Germinal center (tissue), 1 donor: Measurements from ENCODE around the gene IFNGR1.

Experiments
- DNase-seq: peaks from one replicate; pipeline ENCODE4 v3.0.0; 2012; ENCODE audit warnings: mixed read lengths, low spot score

IFNGR1 gene

DNA sequence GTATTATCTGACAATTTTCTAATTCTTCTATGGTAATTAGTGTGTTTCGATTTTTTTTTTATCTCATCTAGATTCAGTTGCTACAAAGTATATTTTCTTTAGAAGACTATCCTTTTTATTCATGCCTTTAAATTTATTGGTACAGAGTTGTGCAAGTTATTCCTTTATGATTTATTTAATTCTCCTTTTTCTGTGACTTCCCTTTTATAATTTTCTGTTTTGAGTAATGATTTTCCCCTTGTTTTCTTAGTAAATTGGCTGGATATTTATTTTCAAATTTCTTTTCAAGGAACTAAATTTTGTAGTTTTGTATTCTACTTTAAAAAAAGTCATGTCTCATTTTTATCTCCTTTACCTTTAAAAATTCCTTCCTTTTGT lies 43.3 kb downstream of the IFNGR1 start:
- DNase-seq, result no peak

GRCh38 chr6:137175157-137175867 lies 43.9 kb downstream of the IFNGR1 start:
- DNase-seq, result no peak

DNA sequence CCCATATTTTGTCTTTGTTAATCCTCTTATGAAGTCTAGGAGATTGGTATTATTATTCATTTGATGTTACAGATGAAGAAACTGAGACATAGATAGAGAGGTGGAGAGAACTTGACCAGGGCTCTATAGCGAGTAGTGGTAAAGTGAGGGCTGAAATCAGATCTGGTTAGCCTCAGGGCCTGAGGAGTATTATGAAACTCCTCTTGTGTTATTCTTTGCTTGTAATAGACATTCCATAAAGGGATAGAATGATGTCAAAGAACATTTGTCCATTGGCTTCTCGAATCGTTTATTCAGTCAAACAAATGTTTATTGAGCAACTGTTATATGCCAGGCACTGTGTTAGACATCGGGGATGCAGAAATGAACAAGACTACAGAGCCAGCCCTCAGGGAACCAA lies 45.7 kb downstream of the IFNGR1 start, which contains the start of gene IL22RA2:
Gene IL22RA2, minus strand, starts transcription at position 144 of the 400 bp plus-strand sequence. CDS start 11,895 bp downstream, outside the sequence.
- no peak for DNase-seq

DNA sequence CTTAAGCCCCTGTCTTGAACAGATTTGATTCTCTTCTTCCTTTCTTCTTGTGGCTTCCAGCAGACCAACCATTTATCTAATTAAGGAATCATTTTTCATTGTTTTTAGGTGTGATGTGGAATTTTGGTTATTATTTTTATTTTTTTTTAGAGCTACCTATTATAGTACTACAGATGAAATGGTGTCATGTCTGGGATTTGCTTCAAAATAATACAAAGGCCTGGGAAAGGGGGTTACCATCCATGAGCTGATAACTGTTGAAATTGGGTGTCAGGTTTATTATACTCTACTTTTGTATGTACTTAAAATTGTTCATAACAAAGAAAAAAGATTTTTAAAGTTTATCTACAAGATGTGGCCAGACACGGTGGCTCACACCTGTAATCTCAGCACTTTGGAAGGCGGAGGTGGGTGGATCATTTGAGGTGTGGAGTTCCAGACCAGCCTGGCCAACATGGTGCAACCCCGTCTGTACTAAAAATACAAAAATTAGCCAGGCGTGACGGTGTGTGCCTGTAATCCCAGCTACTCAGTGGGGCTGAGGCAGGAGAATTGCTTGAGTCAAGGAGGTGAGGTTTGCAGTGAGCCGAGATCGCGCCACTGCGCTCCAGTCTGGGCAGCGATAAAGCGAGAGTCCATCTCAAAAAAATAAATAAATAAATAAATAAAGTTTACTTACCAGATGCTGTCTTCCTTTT lies 46.3 kb downstream of the IFNGR1 start:
- no peak for DNase-seq

GRCh38 chr6:137171824-137172733 lies 47.1 kb downstream of the IFNGR1 start:
- DNase-seq, result no peak

DNA sequence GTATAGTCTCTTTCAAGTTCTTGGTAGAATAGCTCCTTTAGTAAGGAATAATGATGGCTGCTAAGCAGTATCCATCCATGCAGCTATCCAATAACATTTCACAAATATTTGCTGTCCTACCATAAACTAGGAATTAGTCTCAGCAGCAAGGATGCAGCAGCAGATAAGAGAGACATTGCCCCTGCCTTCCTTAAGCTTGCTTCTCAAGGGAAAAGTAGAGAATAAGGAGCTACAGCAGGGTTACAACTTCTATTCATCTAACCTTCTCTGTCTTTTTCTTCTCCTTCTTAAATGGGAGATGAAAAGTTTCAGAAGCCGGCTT lies 48.2 kb downstream of the IFNGR1 start:
- DNase-seq, result no peak

- DNase-seq, result no peak
Observed at GRCh38 chr6:137170266-137171052, 48.7 kb downstream of the IFNGR1 start.

DNA sequence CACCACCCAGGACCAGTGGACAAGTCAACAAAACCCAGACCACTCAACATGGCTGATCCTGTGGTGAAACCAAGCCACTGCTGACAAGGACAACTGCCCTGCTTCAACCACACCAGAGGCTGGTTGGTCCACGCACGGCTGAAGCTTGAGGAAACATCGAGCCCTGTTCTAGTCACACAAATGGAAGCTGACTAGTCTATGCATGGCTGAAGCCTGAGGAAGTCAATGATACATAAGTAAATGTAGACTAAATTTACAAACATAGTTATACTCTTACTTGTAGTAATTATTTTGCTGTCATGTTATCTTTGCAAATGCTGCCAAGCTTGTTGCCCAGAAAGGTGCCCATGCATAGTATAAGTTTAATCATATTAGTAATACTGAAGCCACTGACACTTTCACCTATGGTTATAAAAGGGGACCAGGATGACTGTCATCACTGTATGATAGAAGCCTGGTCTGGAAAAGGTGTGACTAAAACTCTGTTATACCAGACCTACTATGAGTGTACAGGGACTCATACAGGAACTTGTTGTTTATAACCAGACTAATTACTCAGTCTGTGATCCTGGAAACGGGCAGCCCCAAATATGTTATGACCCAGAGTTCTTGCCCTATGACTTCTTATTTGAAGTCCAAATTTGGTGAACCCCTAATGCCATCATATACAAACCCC lies 51.3 kb downstream of the IFNGR1 start:
- DNase-seq, result no peak

DNA sequence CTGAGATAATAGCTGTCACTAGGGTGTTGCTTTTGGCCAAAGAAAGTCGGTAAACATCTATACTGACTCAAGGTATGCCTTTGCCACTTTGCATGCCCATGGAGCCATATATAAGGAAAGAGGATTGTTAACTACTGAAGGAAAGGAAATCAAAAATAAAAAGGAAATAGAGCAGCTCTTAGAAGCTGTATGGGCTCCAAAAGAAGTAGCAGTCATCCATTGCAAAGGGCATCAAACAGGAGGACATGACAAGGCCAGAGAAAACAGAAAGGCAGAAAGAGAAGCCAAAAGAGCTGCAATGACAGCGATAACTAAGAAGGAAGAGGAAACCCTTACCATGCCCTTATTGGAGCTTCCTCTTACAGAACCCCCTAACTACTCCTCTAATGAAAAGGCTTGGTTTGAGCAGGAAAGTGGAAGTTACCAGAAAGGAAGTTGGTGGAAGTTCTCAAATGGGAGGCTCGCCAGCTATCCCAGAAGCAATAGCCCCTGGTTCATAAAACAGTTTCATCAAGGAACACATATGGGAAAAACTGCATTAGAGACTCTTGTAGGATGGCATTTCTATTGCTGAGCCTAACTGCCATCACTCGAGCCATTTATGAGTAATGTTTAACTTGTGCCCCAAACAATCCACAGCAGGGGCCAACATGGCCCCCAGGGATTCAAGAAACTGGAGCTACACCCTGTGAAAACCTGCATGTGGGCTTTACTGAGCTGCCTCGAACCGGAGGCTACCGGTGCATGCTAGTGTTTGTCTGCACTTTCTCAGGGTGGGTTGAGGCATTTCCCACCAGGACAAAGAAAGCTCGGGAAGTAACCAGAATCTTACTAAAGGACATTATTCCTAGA lies 52.7 kb downstream of the IFNGR1 start:
- DNase-seq, result no peak

- DNase-seq, result peak; percentile 51
Observed at GRCh38 chr6:137165375-137166246, 53.6 kb downstream of the IFNGR1 start.

GRCh38 chr6:137163732-137164318 lies 55.4 kb downstream of the IFNGR1 start:
- DNase-seq, result no peak

DNA sequence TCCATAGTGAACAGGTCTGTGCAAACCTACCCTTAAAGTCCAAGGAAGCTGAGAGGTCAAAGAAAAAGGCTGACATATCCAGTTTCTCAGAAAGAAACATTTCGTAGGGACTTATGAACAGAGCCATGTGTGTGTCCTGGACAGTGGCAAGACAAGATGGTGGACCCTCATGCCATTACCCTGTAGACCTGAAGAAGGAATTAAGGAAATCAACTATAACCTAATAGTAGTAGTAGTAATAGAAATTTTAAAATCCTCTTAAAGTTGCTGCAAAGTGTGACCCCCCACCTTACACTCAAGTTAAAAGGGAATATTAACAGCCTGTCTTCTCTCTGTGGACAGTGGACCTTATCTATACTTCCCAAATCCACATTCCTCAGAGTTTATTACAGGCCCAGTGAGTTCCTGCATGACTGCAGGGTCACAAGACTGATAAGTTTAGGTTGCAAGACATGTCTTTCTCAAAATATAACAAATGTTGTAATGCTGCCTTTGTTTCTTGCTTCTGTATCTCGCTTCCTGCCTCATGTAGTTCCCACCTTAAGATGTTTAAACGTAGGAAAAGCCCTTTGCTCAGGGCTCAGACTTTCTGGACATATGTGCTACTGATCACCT lies 56.4 kb downstream of the IFNGR1 start:
- no peak for DNase-seq

- no peak for DNase-seq
Observed at GRCh38 chr6:137161949-137162348, 57.2 kb downstream of the IFNGR1 start.

DNA sequence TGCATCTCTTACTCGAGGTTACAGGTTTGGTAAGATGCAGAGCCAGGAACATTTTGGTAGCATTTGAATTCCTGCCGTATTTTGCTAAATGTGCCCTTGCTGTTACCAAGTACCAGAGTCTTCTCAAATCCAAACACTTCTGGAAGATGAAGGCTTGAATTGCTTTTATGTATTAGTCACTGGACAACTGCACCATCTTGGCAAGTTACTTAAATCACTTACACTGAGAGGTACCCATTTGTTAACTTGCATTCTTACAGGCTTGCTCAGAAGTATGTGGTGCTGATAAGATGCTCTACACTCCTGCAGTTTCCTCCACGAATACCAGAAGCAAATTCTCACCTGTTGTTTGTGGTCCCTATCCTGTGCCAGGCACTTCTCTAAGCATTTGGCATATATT lies 58.4 kb downstream of the IFNGR1 start:
- no peak for DNase-seq

DNA sequence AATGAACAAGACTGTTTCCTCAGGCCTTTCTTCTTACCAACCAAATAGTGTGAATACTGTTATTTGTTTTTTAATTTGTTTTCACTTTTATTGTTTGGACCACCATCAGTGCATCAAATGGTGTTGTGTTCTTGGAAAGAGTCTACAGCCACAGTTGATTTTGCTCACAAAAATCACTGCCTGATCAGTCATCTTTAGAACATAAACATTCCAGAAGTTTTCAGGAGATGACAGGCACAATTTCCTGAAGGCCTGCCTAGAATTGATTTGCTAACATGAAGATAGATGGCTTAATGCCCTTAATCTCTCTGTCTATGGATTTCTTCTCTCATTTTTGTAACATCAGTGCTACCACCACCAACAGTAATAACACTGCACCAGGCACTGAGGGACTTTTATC lies 59.3 kb downstream of the IFNGR1 start:
- no peak for DNase-seq

DNA sequence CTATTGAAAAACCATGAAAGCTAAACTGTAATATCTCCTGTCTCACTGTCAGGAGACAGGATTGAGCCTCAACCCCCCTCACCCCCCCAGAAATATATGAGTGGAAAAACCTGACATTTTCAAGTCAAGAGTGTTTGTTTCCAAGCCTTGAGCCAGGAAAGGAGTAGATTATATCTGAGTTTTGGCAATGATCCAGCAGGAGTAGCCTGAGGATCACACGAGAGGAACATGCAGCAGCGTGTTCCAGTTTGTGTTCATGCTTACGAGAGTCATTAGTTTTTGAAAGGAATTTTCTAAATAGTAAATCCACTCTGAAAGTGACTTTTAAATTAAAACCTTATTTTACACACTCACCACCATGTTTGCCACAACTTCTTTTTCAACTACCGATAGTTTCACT lies 61.6 kb downstream of the IFNGR1 start:
- DNase-seq, result no peak

DNA sequence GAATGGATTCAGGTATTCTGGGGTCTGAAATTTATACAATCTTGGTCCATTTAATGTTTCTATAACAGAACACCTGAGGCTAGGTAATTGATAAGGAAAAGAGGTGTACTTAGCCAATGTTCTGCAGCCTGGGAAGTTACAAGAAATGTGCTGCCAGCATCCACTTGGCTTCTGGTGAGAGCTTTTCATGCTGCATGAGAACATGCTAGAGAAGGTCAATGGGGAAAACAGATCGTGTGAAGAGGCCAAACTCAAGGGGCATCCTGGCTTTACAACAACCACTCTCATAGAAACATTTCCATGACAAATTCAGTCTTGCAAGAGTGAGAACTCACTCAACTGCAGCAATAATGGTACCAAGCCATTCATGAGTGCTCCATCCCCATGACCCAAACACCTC lies 62.5 kb downstream of the IFNGR1 start:
- DNase-seq, result no peak

DNA sequence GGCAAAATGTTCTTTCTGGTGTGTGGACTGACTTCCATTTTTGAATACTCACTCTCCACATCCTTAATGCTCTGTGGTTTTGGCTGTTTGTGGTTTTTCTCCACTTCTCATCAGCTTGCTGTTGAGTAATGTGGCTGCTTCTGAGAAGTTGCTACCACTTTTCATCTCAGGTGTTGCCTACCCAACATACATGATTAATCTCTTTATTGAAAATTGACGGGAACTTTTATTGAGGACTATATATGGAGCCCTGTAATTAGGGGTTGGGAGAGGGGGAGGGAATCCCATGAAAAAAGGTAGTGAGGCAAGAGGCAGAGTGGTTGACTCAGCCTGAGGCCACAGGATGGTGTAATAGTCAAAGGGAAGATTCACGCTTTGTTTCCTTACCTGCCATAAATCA lies 63.4 kb downstream of the IFNGR1 start:
- DNase-seq, result no peak

- no peak for DNase-seq
Observed at GRCh38 chr6:137150072-137150471, 69.1 kb downstream of the IFNGR1 start.
